K562 (cell line): Measurements from ENCODE around the gene ADK. TPM values are rescaled to one million over a fixed set of nuclear protein-coding genes. Genes with fewer than 3 reads are reported as not detected.

Experiments used
- ATF1 ChIP-seq, 2 experiments: fragments of 450-650 bp in 1 of 2; IDR thresholded peaks; 2 replicates each; pipeline ENCODE4 v1.6.1; 2016; ENCODE audit warnings: missing compliant biosample characterization in 1 of 2, missing genetic modification characterization in 1 of 2
- COPS2 ChIP-seq: fragments of 450-650 bp; conservative IDR thresholded peaks from 2 replicates; pipeline ENCODE4 v1.6.1; 2016; ENCODE audit warnings: mild to moderate bottlenecking, moderate library complexity
- ETS2 ChIP-seq: IDR thresholded peaks from 2 replicates; pipeline ENCODE4 v1.6.1; 2016; ENCODE audit warnings: borderline replicate concordance, missing genetic modification characterization, mild to moderate bottlenecking, moderate library complexity, missing compliant biosample characterization; ENCODE audit not compliant: poor library complexity, severe bottlenecking
- GABPB1 ChIP-seq: sonication (generic); formaldehyde crosslinking; IDR thresholded peaks from 2 replicates; pipeline ENCODE4 v1.8.0; 2022; ENCODE audit warnings: mild to moderate bottlenecking, missing genetic modification reagents
- HIVEP1 ChIP-seq: fragments of 250-450 bp; sonication (Bioruptor Pico); IDR thresholded peaks from 2 replicates; pipeline ENCODE4 v1.4.0; 2020; ENCODE audit warnings: mild to moderate bottlenecking
- KAT8 ChIP-seq: fragments of 450-650 bp; IDR thresholded peaks from 2 replicates; pipeline ENCODE4 v1.6.1; 2016; ENCODE audit warnings: low read depth, mild to moderate bottlenecking
- PHF20 ChIP-seq: fragments of 450-650 bp; IDR thresholded peaks from 2 replicates; pipeline ENCODE4 v1.6.1; 2018; ENCODE audit not compliant: partially characterized antibody
- PTBP1 ChIP-seq: fragments of 200-400 bp; formaldehyde crosslinking; IDR thresholded peaks from 2 replicates; pipeline ENCODE4 v1.6.1; 2017; ENCODE audit warnings: low read depth, low read length
- RERE ChIP-seq: sonication (generic); formaldehyde crosslinking; IDR thresholded peaks from 2 replicates; pipeline ENCODE4 v1.8.0; 2023; ENCODE audit warnings: missing genetic modification reagents, mild to moderate bottlenecking, borderline replicate concordance
- SETDB1 ChIP-seq: IDR thresholded peaks from one replicate; pipeline ENCODE4 v1.6.1; 2012; ENCODE audit warnings: low read length, control low read depth, inconsistent platforms
- SMARCC2 ChIP-seq: fragments of 450-650 bp; IDR thresholded peaks from 2 replicates; pipeline ENCODE4 v1.6.1; 2017; ENCODE audit warnings: antibody characterized with exemption, moderate library complexity, mild to moderate bottlenecking, low read depth
- STAT5A ChIP-seq: IDR thresholded peaks from 2 replicates; pipeline ENCODE4 v1.6.1; 2012; ENCODE audit warnings: low read length, inconsistent platforms, borderline replicate concordance
- U2AF1 ChIP-seq: fragments of 200-400 bp; formaldehyde crosslinking; optimal IDR thresholded peaks from 2 replicates; pipeline ENCODE3; 2017; ENCODE audit warnings: mild to moderate bottlenecking, low read depth, low read length, moderate library complexity
- ZBTB26 ChIP-seq: fragments of 450-650 bp; formaldehyde crosslinking; IDR thresholded peaks from 2 replicates; pipeline ENCODE4 v1.4.0; 2022; ENCODE audit warnings: missing genetic modification characterization
- ZBTB8A ChIP-seq: fragments of 450-650 bp; IDR thresholded peaks from 2 replicates; pipeline ENCODE4 v1.6.1; 2018; ENCODE audit warnings: mild to moderate bottlenecking, moderate library complexity; ENCODE audit not compliant: partially characterized antibody
- ZNF174 ChIP-seq: fragments of 250-450 bp; sonication (Bioruptor Pico); IDR thresholded peaks from 2 replicates; pipeline ENCODE4 v1.4.0; 2020; ENCODE audit warnings: mild to moderate bottlenecking
- ZNF316 ChIP-seq: fragments of 450-650 bp; IDR thresholded peaks from 2 replicates; pipeline ENCODE4 v1.6.1; 2016
- ZNF511 ChIP-seq: sonication (generic); formaldehyde crosslinking; IDR thresholded peaks from 2 replicates; pipeline ENCODE4 v1.8.0; 2022; ENCODE audit warnings: mild to moderate bottlenecking, missing genetic modification reagents
- ZNF696 ChIP-seq: fragments of 250-450 bp; sonication (Bioruptor Pico); conservative IDR thresholded peaks from 2 replicates; pipeline ENCODE4 v1.4.0; 2020; ENCODE audit warnings: mild to moderate bottlenecking, moderate library complexity
- ZNF717 ChIP-seq: fragments of 250-450 bp; sonication (Bioruptor Pico); IDR thresholded peaks from 2 replicates; pipeline ENCODE4 v1.5.0; 2021
- polyA plus RNA-seq, 8 experiments: library from polyadenylated mRNA; depleted of rRNA in 4 of 8; stranded (reverse) in 5 of 8; unstranded in 3 of 8; fragments of >200 nt; fragmentation: Nextera tagmentation in 2 of 8; fragmentation: Illumina TruSeq in 1 of 8; extraction: Ambion mirVana in 2 of 8; extraction: Trizol in 1 of 8; gene quantifications; 2 replicates each; pipeline versions ENCODE4 v1.2.1 to v1.2.3, GENCODE V29; 2011 to 2014; ENCODE audit warnings: inconsistent platforms in 1 of 8, missing spikeins in 1 of 8
- total RNA-seq, 7 experiments: library from RNA; depleted of rRNA in 6 of 7; stranded (reverse); fragments of >200 nt in 6 of 7; fragmentation: Illumina TruSeq in 2 of 7; extraction: Trizol in 2 of 7; gene quantifications; 2 replicates each; pipeline versions ENCODE4 v1.2.1 to v1.2.3, GENCODE V29; 2011 to 2021; ENCODE audit warnings: low replicate concordance in 1 of 7

The ADK gene
- total and polyA plus RNA-seq, 9 of the 15 experiments (the other 6 are each of a cell fraction or from before 2014, with no cell fraction given): 54.2 to 97.8 (median 73.6) TPM

GRCh38 chr10:74176380-74177139, 25.5 kb downstream of the ADK start (continued):
- TF ChIP-seq GABPB1 (CRISPR knock-in tag) (peak; percentile 84), STAT5A (no peak), SETDB1 (no peak), RERE (CRISPR knock-in tag) (peak; percentile 98), ZNF696 (no peak), HIVEP1 (CRISPR knock-in tag) (0 out of 2 replicates have a peak, but pooled peaks have one; percentile 54), PTBP1 (0 out of 2 replicates have a peak, but pooled peaks have one; percentile 36), COPS2 (no peak), ZBTB8A (no peak), PHF20 (peak; percentile 67), ZNF316 (no peak), KAT8 (no peak), ZNF174 (CRISPR knock-in tag) (no peak), ZNF717 (CRISPR knock-in tag) (no peak), ETS2 (tag) (no peak), U2AF1 (peak; percentile 83), ATF1 (CRISPR knock-in tag; IDR thresholded peaks at IDR 0.05) (no peak), ATF1 (tag; IDR thresholded peaks at IDR 0.05) (peak; percentile 91), ZNF511 (CRISPR knock-in tag) (peak; percentile 91; the same call in 1 of the 2 replicates), SMARCC2 (0 out of 2 replicates have a peak, but pooled peaks have one; percentile 19), ZBTB26 (peak; percentile 58; the same call in 1 of the 2 replicates)
